ENCODE results near the gene SDF2L1.
"Not testable (repeated sequence)": the region's sequence is repeated elsewhere in the genome, so short reads cannot be mapped to it uniquely, and the experiment has no call there.

Gene SDF2L1

DNA sequence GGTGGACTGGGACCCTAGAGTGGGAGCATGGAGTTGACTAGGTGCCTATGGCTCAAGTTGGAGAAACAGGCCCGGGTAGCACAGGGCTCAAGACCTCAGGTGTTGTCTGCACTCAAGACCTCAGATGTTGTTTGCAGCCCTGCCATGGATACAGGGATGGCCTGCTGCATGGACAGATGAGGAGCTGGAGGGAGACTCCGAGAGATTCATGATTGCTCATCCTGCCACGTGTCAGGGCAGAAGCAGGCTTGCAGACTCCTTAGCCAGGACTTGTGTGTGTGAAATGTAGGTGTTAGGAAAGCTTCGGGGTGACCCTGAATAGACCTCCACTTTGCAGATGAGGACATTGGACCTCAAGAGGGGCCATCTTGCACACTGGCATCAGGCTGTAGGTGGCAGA is 8.6 kb upstream of the SDF2L1 start:
- Histone ChIP-seq H3K36me3 (ENCODE audit: control insufficient read depth, insufficient read depth, low read length) (peaks cover 4% of the 10 kb centered on the region), H3K4me3 (ENCODE audit: low read depth, low read length) (no peak overlapping the region), H3K4me1 (ENCODE audit: control insufficient read depth, insufficient read depth, low read length) (no peaks in the 10 kb centered on the region), H3K9ac (ENCODE audit: low read depth, low read length) (no peak overlapping the region), H3K27me3 (ENCODE audit: control insufficient read depth, insufficient read depth, low read length) (peaks cover 6% of the 10 kb centered on the region), H3K9me3 (ENCODE audit: control insufficient read depth, insufficient read depth, low read length) (no peaks in the 10 kb centered on the region)

GRCh38 chr22:21634081-21634480 is 8.0 kb upstream of the SDF2L1 start:
- H3K9me3 ChIP-seq (ENCODE audit: control insufficient read depth, insufficient read depth, low read length) = no peaks in the 10 kb centered on the region
- peaks cover 6% of the 10 kb centered on the region for H3K27me3 ChIP-seq (ENCODE audit: control insufficient read depth, insufficient read depth, low read length)
- H3K9ac ChIP-seq (ENCODE audit: low read depth, low read length) = no peak overlapping the region
- H3K4me1 ChIP-seq (ENCODE audit: control insufficient read depth, insufficient read depth, low read length) = no peaks in the 10 kb centered on the region
- H3K4me3 ChIP-seq (ENCODE audit: low read depth, low read length) = no peak overlapping the region
- peaks cover 4% of the 10 kb centered on the region for H3K36me3 ChIP-seq (ENCODE audit: control insufficient read depth, insufficient read depth, low read length)

- Histone ChIP-seq H3K9ac (ENCODE audit: low read depth, low read length) (no peak overlapping the region), H3K9me3 (ENCODE audit: control insufficient read depth, insufficient read depth, low read length) (no peaks in the 10 kb centered on the region), H3K4me1 (ENCODE audit: control insufficient read depth, insufficient read depth, low read length) (no peaks in the 10 kb centered on the region), H3K27me3 (ENCODE audit: control insufficient read depth, insufficient read depth, low read length) (peaks cover 6% of the 10 kb centered on the region), H3K36me3 (ENCODE audit: control insufficient read depth, insufficient read depth, low read length) (no peaks in the 10 kb centered on the region), H3K4me3 (ENCODE audit: low read depth, low read length) (no peak overlapping the region)
These were observed 7.3 kb upstream of the SDF2L1 start for GRCh38 chr22:21634844-21635243.

DNA sequence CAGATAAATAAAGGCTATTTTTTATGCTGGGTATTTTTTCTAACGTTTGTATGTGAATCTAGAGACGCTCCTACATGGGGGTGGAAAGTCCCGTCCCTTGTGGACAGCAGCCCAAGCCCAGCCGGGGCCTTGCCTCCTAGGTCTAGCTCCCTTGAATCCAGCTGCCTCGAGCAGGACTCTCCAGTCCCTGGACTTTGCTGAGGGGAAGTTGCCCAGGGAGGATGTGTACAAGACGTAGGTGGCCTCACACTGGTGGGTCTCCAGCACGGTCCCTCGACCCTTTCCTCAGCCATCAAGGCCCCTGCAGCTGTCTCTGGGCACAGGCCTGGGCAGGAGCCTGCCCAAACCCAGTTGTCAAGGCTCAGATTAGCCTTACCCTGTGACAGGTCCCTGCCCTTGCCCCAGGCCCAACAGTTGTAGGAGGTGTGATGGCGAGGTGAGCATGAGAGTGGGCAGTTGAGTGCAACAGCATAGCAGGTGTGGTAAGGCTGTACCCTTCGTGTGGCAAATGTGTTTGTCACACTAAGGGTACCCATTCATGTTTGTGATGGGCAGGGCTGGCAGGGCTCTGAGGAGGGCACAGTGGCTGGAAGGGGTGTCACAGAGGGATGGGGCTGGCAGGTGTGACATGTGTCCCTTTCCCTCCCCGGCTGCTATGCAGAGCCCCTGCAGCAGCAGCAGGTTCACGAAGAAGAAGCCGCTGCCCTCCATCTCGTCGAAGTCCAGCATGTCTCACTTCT is 6.2 kb upstream of the SDF2L1 start:
- Histone ChIP-seq H3K9ac (ENCODE audit: low read depth, low read length) (no peak overlapping the region), H3K4me1 (ENCODE audit: control insufficient read depth, insufficient read depth, low read length) (peaks cover 3% of the 10 kb centered on the region), H3K36me3 (ENCODE audit: control insufficient read depth, insufficient read depth, low read length) (no peaks in the 10 kb centered on the region), H3K27me3 (ENCODE audit: control insufficient read depth, insufficient read depth, low read length) (peaks cover 8% of the 10 kb centered on the region), H3K4me3 (ENCODE audit: low read depth, low read length) (no peak overlapping the region), H3K9me3 (ENCODE audit: control insufficient read depth, insufficient read depth, low read length) (no peaks in the 10 kb centered on the region)

DNA sequence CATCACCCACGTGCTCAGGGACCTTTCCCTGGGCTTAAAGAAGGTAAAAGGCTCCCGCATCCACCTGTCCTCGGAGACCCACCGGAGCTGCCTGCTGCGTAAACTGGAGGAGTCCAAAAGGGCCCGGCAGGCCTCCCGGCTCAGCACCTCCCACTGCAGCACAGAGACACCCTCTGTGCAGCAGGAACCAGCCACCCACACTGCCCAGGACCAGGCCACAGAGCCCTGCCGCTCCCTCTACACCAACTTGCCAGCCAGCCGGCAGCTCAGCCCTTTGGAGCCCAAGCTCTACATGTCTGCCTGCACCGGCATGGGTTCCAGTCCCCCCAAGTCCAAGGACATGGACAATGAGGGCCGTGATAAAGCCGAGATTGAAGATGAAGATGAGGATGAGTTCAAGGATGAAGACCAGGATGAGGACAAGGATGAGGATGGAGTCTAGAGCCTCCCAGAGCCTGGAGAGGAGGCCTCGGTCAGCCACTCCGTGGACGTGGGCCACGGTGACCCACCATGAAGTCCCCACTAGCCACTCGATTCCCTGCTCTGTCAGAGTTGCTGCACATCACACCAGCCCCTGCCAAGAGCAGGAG is 5.4 kb upstream of the SDF2L1 start:
- peaks cover 8% of the 10 kb centered on the region for H3K27me3 ChIP-seq (ENCODE audit: control insufficient read depth, insufficient read depth, low read length)
- no peaks in the 10 kb centered on the region for H3K9me3 ChIP-seq (ENCODE audit: control insufficient read depth, insufficient read depth, low read length)
- H3K36me3 ChIP-seq (ENCODE audit: control insufficient read depth, insufficient read depth, low read length) = no peaks in the 10 kb centered on the region
- no peak overlapping the region for H3K4me3 ChIP-seq (ENCODE audit: low read depth, low read length)
- peaks cover 7% of the 10 kb centered on the region for H3K4me1 ChIP-seq (ENCODE audit: control insufficient read depth, insufficient read depth, low read length)
- no peak overlapping the region for H3K9ac ChIP-seq (ENCODE audit: low read depth, low read length)

- H3K4me1 ChIP-seq (ENCODE audit: control insufficient read depth, insufficient read depth, low read length); H3K36me3 ChIP-seq (ENCODE audit: control insufficient read depth, insufficient read depth, low read length); H3K27me3 ChIP-seq (ENCODE audit: control insufficient read depth, insufficient read depth, low read length): not testable (repeated sequence)
These were observed 4.7 kb upstream of the SDF2L1 start for GRCh38 chr22:21637450-21637849.

GRCh38 chr22:21639359-21639758 is 2.7 kb upstream of the SDF2L1 start:
- Histone ChIP-seq H3K4me1 (ENCODE audit: control insufficient read depth, insufficient read depth, low read length) (peaks cover 10% of the 10 kb centered on the region), H3K4me3 (ENCODE audit: low read depth, low read length) (no peak overlapping the region), H3K9me3 (ENCODE audit: control insufficient read depth, insufficient read depth, low read length) (no peaks in the 10 kb centered on the region), H3K9ac (ENCODE audit: low read depth, low read length) (no peak overlapping the region), H3K27me3 (ENCODE audit: control insufficient read depth, insufficient read depth, low read length) (peaks cover 8% of the 10 kb centered on the region), H3K36me3 (ENCODE audit: control insufficient read depth, insufficient read depth, low read length) (peaks cover 6% of the 10 kb centered on the region)

More at GRCh38 chr22:21637450-21637849, 4.7 kb upstream of the SDF2L1 start:
- H3K9ac ChIP-seq (ENCODE audit: low read depth, low read length); H3K4me3 ChIP-seq (ENCODE audit: low read depth, low read length); H3K9me3 ChIP-seq (ENCODE audit: control insufficient read depth, insufficient read depth, low read length): not testable (repeated sequence)

GRCh38 chr22:21640810-21641209 is 1.3 kb upstream of the SDF2L1 start:
- no peaks in the 10 kb centered on the region for H3K9me3 ChIP-seq (ENCODE audit: control insufficient read depth, insufficient read depth, low read length)
- no peak overlapping the region for H3K9ac ChIP-seq (ENCODE audit: low read depth, low read length)

DNA sequence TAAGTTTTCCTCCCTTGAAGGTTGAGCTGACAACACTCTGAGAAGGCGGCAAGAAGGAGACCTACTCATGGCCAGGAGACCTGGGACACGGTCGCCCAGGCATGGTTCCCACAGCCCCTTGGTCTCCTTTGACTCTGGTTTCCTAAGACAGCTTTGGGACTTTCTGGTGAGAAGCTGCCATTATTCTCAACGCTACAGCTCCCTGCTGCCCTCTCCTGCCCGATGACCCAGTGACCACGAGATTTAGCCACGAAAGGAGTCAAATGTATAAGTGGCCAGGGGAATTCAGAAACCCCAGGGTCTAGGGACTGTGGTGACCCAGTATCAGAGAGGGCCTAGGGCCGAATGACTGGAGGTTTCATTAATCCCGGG is 699 bp upstream of the SDF2L1 start:
- H3K4me3 ChIP-seq (ENCODE audit: low read depth, low read length) = peak overlapping the region; percentile 56
- H3K36me3 ChIP-seq (ENCODE audit: control insufficient read depth, insufficient read depth, low read length) = peaks cover 9% of the 10 kb centered on the region
- peak overlapping the region; percentile 6 for H3K9ac ChIP-seq (ENCODE audit: low read depth, low read length)
- no peaks in the 10 kb centered on the region for H3K9me3 ChIP-seq (ENCODE audit: control insufficient read depth, insufficient read depth, low read length)
- H3K27me3 ChIP-seq (ENCODE audit: control insufficient read depth, insufficient read depth, low read length) = peaks cover 8% of the 10 kb centered on the region
- peaks cover 10% of the 10 kb centered on the region for H3K4me1 ChIP-seq (ENCODE audit: control insufficient read depth, insufficient read depth, low read length)

More at GRCh38 chr22:21640810-21641209, 1.3 kb upstream of the SDF2L1 start:
- H3K27me3 ChIP-seq (ENCODE audit: control insufficient read depth, insufficient read depth, low read length) = peaks cover 8% of the 10 kb centered on the region
- peaks cover 10% of the 10 kb centered on the region for H3K4me1 ChIP-seq (ENCODE audit: control insufficient read depth, insufficient read depth, low read length)
- no peak overlapping the region for H3K4me3 ChIP-seq (ENCODE audit: low read depth, low read length)
- H3K36me3 ChIP-seq (ENCODE audit: control insufficient read depth, insufficient read depth, low read length) = peaks cover 6% of the 10 kb centered on the region

DNA sequence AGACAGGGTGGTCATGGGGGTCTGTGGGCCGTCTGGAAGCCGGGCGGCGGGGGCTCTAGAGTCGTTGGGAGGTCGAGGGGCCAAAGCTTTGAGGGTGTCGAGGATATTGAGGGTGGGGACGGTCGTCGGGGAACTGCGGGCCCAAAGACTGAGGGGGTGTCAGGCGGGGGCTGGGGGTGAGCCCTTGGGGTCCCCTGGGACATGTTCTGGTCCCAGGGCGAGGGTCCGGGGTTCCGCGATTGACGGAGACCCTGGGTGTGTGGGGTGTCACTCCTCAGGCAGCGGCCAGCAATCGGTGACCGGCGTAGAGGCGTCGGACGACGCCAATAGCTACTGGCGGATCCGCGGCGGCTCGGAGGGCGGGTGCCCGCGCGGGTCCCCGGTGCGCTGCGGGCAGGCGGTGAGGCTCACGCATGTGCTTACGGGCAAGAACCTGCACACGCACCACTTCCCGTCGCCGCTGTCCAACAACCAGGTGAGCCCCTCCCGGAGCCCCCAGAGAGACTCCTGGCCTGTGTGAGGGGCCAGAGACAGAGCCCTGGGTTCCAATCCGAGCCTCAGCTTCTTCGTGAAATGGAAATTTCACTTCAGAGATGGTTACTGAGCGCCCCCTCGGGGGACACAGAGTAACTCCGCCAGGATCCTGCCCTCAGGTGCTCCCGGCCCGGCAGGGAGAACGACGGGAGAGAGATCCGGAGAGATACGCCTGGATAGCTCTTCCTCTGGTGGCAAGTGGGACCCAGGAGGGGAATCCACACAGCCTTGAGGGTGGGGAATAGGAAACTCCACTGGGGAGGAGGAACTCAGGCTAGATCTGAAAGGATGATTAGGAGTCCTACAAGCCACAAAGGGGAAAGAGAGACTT is 714 bp downstream of the SDF2L1 start:
- Histone ChIP-seq H3K4me3 (ENCODE audit: low read depth, low read length) (peak overlapping the region; percentile 78), H3K9me3 (ENCODE audit: control insufficient read depth, insufficient read depth, low read length) (no peaks in the 10 kb centered on the region), H3K36me3 (ENCODE audit: control insufficient read depth, insufficient read depth, low read length) (peaks cover 10% of the 10 kb centered on the region), H3K9ac (ENCODE audit: low read depth, low read length) (peak overlapping the region; percentile 60), H3K4me1 (ENCODE audit: control insufficient read depth, insufficient read depth, low read length) (peaks cover 10% of the 10 kb centered on the region), H3K27me3 (ENCODE audit: control insufficient read depth, insufficient read depth, low read length) (peaks cover 8% of the 10 kb centered on the region)

DNA sequence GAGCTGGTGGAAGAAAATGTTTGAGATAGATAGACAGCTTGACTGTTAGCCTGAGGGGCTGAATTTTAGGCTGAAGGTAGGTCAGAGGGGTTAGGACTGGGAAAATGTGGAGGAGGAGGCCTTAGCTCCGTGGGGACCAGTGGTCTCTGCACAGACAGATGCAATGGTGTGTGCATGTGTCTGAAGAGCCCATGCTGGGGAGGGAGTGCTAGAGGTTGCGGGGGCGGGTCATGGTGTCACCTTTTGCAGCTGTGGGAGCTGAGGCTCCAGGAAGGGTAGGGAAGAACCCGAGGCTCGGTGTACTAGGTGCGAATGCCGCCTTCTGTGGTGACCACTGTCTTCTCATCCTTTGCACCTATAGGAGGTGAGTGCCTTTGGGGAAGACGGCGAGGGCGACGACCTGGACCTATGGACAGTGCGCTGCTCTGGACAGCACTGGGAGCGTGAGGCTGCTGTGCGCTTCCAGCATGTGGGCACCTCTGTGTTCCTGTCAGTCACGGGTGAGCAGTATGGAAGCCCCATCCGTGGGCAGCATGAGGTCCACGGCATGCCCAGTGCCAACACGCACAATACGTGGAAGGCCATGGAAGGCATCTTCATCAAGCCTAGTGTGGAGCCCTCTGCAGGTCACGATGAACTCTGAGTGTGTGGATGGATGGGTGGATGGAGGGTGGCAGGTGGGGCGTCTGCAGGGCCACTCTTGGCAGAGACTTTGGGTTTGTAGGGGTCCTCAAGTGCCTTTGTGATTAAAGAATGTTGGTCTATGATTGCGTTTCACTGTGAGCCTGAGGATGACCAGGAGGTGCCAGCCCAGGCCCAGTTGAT is 1.6 kb downstream of the SDF2L1 start:
- no peak overlapping the region for H3K9ac ChIP-seq (ENCODE audit: low read depth, low read length)
- peak overlapping the region; percentile 78 for H3K4me3 ChIP-seq (ENCODE audit: low read depth, low read length)

More for the DNA sequence above, 1.6 kb downstream of the SDF2L1 start:
- H3K36me3 ChIP-seq (ENCODE audit: control insufficient read depth, insufficient read depth, low read length) = peaks cover 10% of the 10 kb centered on the region
- H3K9me3 ChIP-seq (ENCODE audit: control insufficient read depth, insufficient read depth, low read length) = no peaks in the 10 kb centered on the region
- peaks cover 8% of the 10 kb centered on the region for H3K27me3 ChIP-seq (ENCODE audit: control insufficient read depth, insufficient read depth, low read length)
- peaks cover 10% of the 10 kb centered on the region for H3K4me1 ChIP-seq (ENCODE audit: control insufficient read depth, insufficient read depth, low read length)

Measured in iPS-15b (cell line).